Peyer's patch (tissue), 4 donors: ENCODE results near the gene ATP2B2.

Source experiments
- POLR2A ChIP-seq, 2 donors: fragments of 450-650 bp; IDR thresholded peaks; one replicate each; pipeline ENCODE4 v1.5.1; 2017; ENCODE audit warnings: antibody characterized with exemption in 2 of 2, mild to moderate bottlenecking in 2 of 2, moderate library complexity in 2 of 2
- TF ChIP-seq, protein P1 (sequence below), 6 experiments: fragments of 450-650 bp in 4 of 6; fragments of 200-600 bp in 2 of 6; sonication (generic) in 1 of 6; IDR thresholded peaks; one replicate each; pipeline ENCODE4 v1.5.1; 2017 to 2019; ENCODE audit warnings: antibody characterized with exemption in 6 of 6, mild to moderate bottlenecking in 3 of 6, moderate library complexity in 1 of 6

DNA sequence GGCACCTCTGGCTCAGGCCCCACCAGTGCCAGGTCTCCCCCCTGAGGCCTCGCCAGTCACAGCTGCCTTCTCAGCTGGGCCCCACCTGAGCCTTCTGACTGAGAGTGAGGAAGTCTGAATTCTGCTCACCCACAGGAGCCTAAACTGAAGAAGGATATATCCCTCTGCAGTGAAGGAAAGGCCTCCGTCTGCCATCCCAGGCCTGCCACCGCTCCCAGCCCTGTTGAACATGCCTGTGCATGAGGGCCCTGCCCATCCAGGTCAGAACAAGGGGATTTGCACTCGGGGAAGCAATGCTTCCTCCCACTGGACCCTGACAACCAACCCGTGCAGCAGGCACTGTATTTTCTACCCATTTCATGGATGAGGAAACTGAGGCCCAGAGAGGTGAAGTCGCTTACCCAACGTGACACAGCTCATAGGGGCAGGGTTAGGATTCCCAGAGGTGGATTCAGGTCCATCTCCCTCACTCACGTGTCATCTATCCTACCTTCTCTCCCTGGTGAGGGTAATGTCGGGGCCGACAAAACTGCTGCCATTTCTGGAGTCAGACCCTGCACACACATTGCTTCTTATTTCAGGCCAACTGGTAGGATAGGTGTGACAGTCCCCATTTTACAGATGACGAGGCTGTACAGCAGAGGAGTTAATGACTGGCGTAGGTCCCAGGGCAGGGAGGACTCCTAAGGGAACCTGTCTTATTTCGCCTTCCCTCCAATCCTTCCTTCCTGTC is 22.6 kb downstream of the ATP2B2 start:
- TF ChIP-seq, protein P1, sequence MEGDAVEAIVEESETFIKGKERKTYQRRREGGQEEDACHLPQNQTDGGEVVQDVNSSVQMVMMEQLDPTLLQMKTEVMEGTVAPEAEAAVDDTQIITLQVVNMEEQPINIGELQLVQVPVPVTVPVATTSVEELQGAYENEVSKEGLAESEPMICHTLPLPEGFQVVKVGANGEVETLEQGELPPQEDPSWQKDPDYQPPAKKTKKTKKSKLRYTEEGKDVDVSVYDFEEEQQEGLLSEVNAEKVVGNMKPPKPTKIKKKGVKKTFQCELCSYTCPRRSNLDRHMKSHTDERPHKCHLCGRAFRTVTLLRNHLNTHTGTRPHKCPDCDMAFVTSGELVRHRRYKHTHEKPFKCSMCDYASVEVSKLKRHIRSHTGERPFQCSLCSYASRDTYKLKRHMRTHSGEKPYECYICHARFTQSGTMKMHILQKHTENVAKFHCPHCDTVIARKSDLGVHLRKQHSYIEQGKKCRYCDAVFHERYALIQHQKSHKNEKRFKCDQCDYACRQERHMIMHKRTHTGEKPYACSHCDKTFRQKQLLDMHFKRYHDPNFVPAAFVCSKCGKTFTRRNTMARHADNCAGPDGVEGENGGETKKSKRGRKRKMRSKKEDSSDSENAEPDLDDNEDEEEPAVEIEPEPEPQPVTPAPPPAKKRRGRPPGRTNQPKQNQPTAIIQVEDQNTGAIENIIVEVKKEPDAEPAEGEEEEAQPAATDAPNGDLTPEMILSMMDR (IDR thresholded peaks at IDR 0.05), result no peak
- no peak for TF ChIP-seq POLR2A (IDR thresholded peaks at IDR 0.05)
